A549 (cell line): Measurements from ENCODE around the gene NCEH1.

Source experiments
- CBX8 ChIP-seq: fragments of 200-600 bp; sonication (generic); IDR thresholded peaks from 2 replicates; pipeline ENCODE4 v1.6.1; 2016
- CHD2 ChIP-seq: fragments of 150-350 bp; IDR thresholded peaks from 2 replicates; pipeline ENCODE4 v1.6.1; 2014; ENCODE audit warnings: low read length; ENCODE audit not compliant: partially characterized antibody
- CTCF ChIP-seq: fragments of >200 bp; sonication (Bioruptor Twin); formaldehyde crosslinking; IDR thresholded peaks from 3 replicates; pipeline ENCODE4 v1.5.1; 2016
- EP300 ChIP-seq, 2 experiments: fragments of >200 bp; sonication (Bioruptor Twin); formaldehyde crosslinking; IDR thresholded peaks; 2 replicates in 1 of 2; 3 replicates in 1 of 2; pipeline ENCODE4 v1.6.1; 2016 to 2017
- HDAC2 ChIP-seq: fragments of 200-600 bp; sonication (generic); IDR thresholded peaks from 2 replicates; pipeline ENCODE4 v1.6.1; 2016
- HOXA7 ChIP-seq: fragments of 250-450 bp; sonication (Bioruptor Pico); IDR thresholded peaks from 2 replicates; pipeline ENCODE4 v1.5.0; 2020; ENCODE audit warnings: mild to moderate bottlenecking, moderate library complexity
- JUNB ChIP-seq: fragments of >200 bp; sonication (Bioruptor Twin); formaldehyde crosslinking; IDR thresholded peaks from 2 replicates; pipeline ENCODE4 v1.6.1; 2016
- MAX ChIP-seq: IDR thresholded peaks from 2 replicates; pipeline ENCODE4 v1.6.1; 2012
- POLR2A ChIP-seq: IDR thresholded peaks from 2 replicates; pipeline ENCODE4 v1.6.1; 2012; ENCODE audit warnings: mild to moderate bottlenecking, low read length
- RARB ChIP-seq: fragments of 250-450 bp; sonication (Bioruptor Pico); IDR thresholded peaks from 2 replicates; pipeline ENCODE4 v1.8.0; 2021; ENCODE audit warnings: mild to moderate bottlenecking, moderate library complexity
- RCOR1 ChIP-seq: fragments of 150-350 bp; IDR thresholded peaks from 2 replicates; pipeline ENCODE4 v1.6.1; 2014; ENCODE audit warnings: antibody characterized with exemption, low read length, low read depth
- SMC3 ChIP-seq: fragments of >200 bp; sonication (Bioruptor Twin); formaldehyde crosslinking; IDR thresholded peaks from 3 replicates; pipeline ENCODE4 v1.6.1; 2018; ENCODE audit warnings: inconsistent platforms
- ZC3H11A ChIP-seq: fragments of 450-650 bp; IDR thresholded peaks from 2 replicates; pipeline ENCODE4 v1.6.1; 2014; ENCODE audit warnings: antibody characterized with exemption, mild to moderate bottlenecking
- ZFP36 ChIP-seq: fragments of 450-650 bp; IDR thresholded peaks from 2 replicates; pipeline ENCODE4 v1.6.1; 2014; ENCODE audit warnings: borderline replicate concordance; ENCODE audit not compliant: partially characterized antibody

GRCh38 chr3:172685331-172686214 is 25.3 kb downstream of the NCEH1 start:
- TF ChIP-seq CTCF (no peak), RARB (CRISPR knock-in tag) (no peak), ZFP36 (no peak), EP300 (IDR thresholded peaks at IDR 0.05) (no peak), POLR2A (no peak), ZC3H11A (no peak), HOXA7 (CRISPR knock-in tag) (no peak), SMC3 (no peak), JUNB (no peak), RCOR1 (no peak), HDAC2 (no peak), MAX (no peak), CHD2 (no peak), CBX8 (no peak)
